Measurements from ENCODE around the gene PUM2. TPM values are rescaled to one million over a fixed set of nuclear protein-coding genes. Genes with fewer than 3 reads are reported as not detected.

The PUM2 gene
- total RNA-seq (2014; rRNA removed; shearing (Covaris generic)) (18.3 and 21.9 TPM in 2 replicates), polyA plus RNA-seq (2016; fragmentation: Nextera tagmentation; extraction: Ambion mirVana) (12.0 and 13.6 TPM in 2 replicates)

- WGBS, 2 experiments (ENCODE audit: low coverage in 1 of 2, low lambda C conversion rate in 2 of 2, missing lambda C conversion rate in 2 of 2) = 3 to 6% methylated on average over 47 to 53 of the region's 70 CpGs
These were observed at the start of gene PUM2 for GRCh38 chr2:20350753-20351554. Gene PUM2, minus strand, starts transcription at chr2:20350844. Its CDS starts 23,484 bp downstream, at chr2:20327360.

DNA sequence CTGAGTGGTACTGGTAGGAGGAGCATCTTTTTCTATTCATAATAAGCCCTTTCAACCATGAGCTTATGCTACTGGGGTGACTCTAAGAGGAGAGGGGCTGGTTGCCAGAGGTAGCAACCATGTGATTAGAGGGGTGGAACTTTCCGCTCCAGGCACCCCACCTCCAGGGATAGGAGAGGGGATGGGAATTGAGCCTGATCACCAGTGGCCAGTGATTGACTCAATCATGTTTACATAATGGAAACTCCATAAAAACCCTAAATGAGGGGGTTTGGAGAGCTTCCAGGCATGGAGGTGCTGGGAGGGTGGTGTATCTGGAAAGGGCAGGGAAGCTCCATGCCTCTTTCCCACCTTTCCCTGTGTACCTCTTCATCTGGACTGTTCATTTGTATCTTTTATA lies 49.7 kb upstream of the PUM2 start:
- Histone ChIP-seq H3K9me2 (ENCODE audit: insufficient read depth) (no peaks in the 10 kb centered on the region), H3K36me3 (ENCODE audit: low read depth) (no peaks in the 10 kb centered on the region), H3F3A (ENCODE audit: insufficient read depth) (no peaks in the 10 kb centered on the region), H2AFZ (no peak overlapping the region), H3K27me3 (replicated peaks; ENCODE audit: insufficient read depth) (no peaks in the 10 kb centered on the region), H3K9ac (no peak overlapping the region), H3K4me2 (ENCODE audit: unreplicated experiment) (no peak overlapping the region), H3K27ac (no peak overlapping the region), H3K79me2 (ENCODE audit: insufficient read depth) (no peaks in the 10 kb centered on the region), H3K4me1 (ENCODE audit: insufficient read depth) (no peaks in the 10 kb centered on the region), H3K4me3 (no peak overlapping the region), H3K9me3 (ENCODE audit: low read depth) (no peaks in the 10 kb centered on the region), H4K20me1 (ENCODE audit: insufficient read depth) (no peaks in the 10 kb centered on the region)
- no peak for DNase-seq
- in situ Hi-C loops (cut with MboI) = no loop called here
- TF ChIP-seq EZH2phosphoT487 (IDR thresholded peaks at IDR 0.05; ENCODE audit: insufficient read depth, low read depth) = no peak
- no peak for TF ChIP-seq EZH2 (IDR thresholded peaks at IDR 0.05; ENCODE audit: insufficient read depth, poor library complexity, severe bottlenecking)
- 75 to 89% methylated on average over 1 of the region's 1 CpG for WGBS, 2 experiments (ENCODE audit: low coverage in 1 of 2, low lambda C conversion rate in 2 of 2, missing lambda C conversion rate in 2 of 2)

More at GRCh38 chr2:20350753-20351554, at the start of gene PUM2:
- Histone ChIP-seq H3K9me3 (ENCODE audit: low read depth) (no peaks in the 10 kb centered on the region), H3K27me3 (replicated peaks; ENCODE audit: insufficient read depth) (no peaks in the 10 kb centered on the region), H3K27ac (peak within 1 kb of the TSS; percentile 82), H3K36me3 (ENCODE audit: low read depth) (no peaks in the 10 kb centered on the region), H3K4me2 (ENCODE audit: unreplicated experiment) (peak within 1 kb of the TSS; percentile 97), H3F3A (ENCODE audit: insufficient read depth) (peaks cover 19% of the 10 kb centered on the region), H3K9ac (peak within 1 kb of the TSS; percentile 87), H3K4me3 (peak within 1 kb of the TSS; percentile 88), H3K79me2 (ENCODE audit: insufficient read depth) (peaks cover 44% of the 10 kb centered on the region), H2AFZ (peak within 1 kb of the TSS; percentile 97), H4K20me1 (ENCODE audit: insufficient read depth) (peaks cover 28% of the 10 kb centered on the region), H3K4me1 (ENCODE audit: insufficient read depth) (peaks cover 28% of the 10 kb centered on the region), H3K9me2 (ENCODE audit: insufficient read depth) (no peaks in the 10 kb centered on the region)
- in situ Hi-C loops (cut with MboI) = no loop called here
- TF ChIP-seq EZH2phosphoT487 (IDR thresholded peaks at IDR 0.05; ENCODE audit: insufficient read depth, low read depth) = no peak
- TF ChIP-seq EZH2 (IDR thresholded peaks at IDR 0.05; ENCODE audit: insufficient read depth, poor library complexity, severe bottlenecking) = no peak
- peak; percentile 96 for DNase-seq

DNA sequence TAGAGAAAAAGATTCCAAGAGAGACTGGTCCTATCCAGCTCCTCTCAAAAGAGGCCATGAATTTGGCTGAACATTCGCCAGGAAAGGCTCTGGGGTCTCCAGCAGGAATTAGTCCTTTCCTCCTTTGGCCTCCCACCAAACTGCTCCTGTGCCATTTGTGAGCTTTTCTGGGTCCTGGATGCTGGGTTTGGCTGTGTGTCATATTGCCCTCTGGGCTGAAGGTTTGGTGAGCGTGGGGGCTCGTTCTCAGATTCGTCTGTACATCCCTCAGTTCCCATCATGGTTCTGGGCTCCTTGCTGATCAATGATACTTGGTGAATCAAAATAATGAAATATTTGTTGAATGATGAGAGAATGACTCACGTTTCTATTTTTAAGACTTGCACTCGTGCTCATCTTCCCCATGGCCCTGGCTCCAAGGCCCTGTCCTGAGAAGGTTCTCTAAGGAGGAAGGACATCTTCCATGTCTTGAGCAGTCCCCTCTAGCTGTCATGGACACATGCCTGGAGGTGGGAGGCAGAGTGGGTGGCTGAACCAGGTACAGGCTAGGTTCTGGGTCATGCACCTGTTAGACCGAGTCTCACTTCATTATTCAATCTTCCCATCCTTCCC lies 48.4 kb upstream of the PUM2 start:
- Histone ChIP-seq H3K4me2 (ENCODE audit: unreplicated experiment) (no peak overlapping the region), H3K9ac (no peak overlapping the region), H3K36me3 (ENCODE audit: low read depth) (no peaks in the 10 kb centered on the region), H3K27me3 (replicated peaks; ENCODE audit: insufficient read depth) (0 out of 2 replicates have a peak, but pooled peaks cover 3% of the 10 kb centered on the region), H3K4me1 (ENCODE audit: insufficient read depth) (no peaks in the 10 kb centered on the region), H3K9me2 (ENCODE audit: insufficient read depth) (no peaks in the 10 kb centered on the region), H3K79me2 (ENCODE audit: insufficient read depth) (no peaks in the 10 kb centered on the region), H3K27ac (no peak overlapping the region), H2AFZ (no peak overlapping the region), H3K4me3 (no peak overlapping the region), H4K20me1 (ENCODE audit: insufficient read depth) (no peaks in the 10 kb centered on the region), H3K9me3 (ENCODE audit: low read depth) (no peaks in the 10 kb centered on the region), H3F3A (ENCODE audit: insufficient read depth) (no peaks in the 10 kb centered on the region)
- no peak for TF ChIP-seq EZH2 (IDR thresholded peaks at IDR 0.05; ENCODE audit: insufficient read depth, poor library complexity, severe bottlenecking)
- no peak for TF ChIP-seq EZH2phosphoT487 (IDR thresholded peaks at IDR 0.05; ENCODE audit: insufficient read depth, low read depth)
- in situ Hi-C loops (cut with MboI) = loop anchor here (25.0 kb wide), 1 partner anchor 538 kb away; no protein-coding TSS in a partner anchor
- DNase-seq = peak; percentile 66
- WGBS, 2 experiments (ENCODE audit: low coverage in 1 of 2, low lambda C conversion rate in 2 of 2, missing lambda C conversion rate in 2 of 2) = 57 to 63% methylated on average over 7 of the region's 7 CpGs

DNA sequence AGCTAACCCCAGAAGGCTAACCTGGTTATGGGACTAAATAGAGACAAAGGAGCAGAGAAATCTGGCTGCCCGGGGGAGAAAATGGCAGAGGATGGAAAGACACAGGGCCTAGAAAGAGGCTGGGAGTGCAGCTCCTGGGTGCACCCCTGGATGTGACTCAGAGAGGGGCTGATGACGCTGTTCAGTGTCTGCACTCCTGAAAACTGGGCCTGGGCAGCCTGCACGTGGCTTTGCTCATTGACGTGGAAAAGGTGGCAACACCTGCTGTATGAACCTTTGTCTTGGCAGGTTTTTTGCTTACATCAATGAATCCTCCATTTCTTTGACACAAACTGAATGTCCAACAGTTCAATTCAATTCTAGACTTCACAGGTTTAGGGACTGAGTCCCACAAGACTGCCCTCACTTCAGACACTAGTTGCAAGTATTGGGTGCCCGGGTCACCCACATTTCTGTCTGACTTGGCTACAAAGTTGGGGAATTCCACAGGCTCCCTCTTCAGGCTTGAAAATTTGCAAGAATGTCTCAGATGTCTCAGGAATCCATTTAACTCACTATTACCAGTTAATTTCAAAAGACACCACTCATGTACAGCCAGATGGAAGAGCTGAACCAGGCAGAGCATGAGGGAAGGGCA lies 47.3 kb upstream of the PUM2 start:
- 80 to 85% methylated on average over 5 of the region's 5 CpGs for WGBS, 2 experiments (ENCODE audit: low coverage in 1 of 2, low lambda C conversion rate in 2 of 2, missing lambda C conversion rate in 2 of 2)
- H3K4me3 ChIP-seq = no peak overlapping the region
- H3K27ac ChIP-seq = no peak overlapping the region
- H3K4me2 ChIP-seq (ENCODE audit: unreplicated experiment) = no peak overlapping the region
- 0 out of 2 replicates have a peak, but pooled peaks cover 3% of the 10 kb centered on the region for H3K27me3 ChIP-seq (replicated peaks; ENCODE audit: insufficient read depth)
- H3K9me3 ChIP-seq (ENCODE audit: low read depth) = no peaks in the 10 kb centered on the region
- no peak for DNase-seq
- TF ChIP-seq EZH2phosphoT487 (IDR thresholded peaks at IDR 0.05; ENCODE audit: insufficient read depth, low read depth) (no peak), EZH2 (IDR thresholded peaks at IDR 0.05; ENCODE audit: insufficient read depth, poor library complexity, severe bottlenecking) (no peak)
- no peak overlapping the region for H2AFZ ChIP-seq
- H3K79me2 ChIP-seq (ENCODE audit: insufficient read depth) = no peaks in the 10 kb centered on the region
- H4K20me1 ChIP-seq (ENCODE audit: insufficient read depth) = no peaks in the 10 kb centered on the region
- H3K9me2 ChIP-seq (ENCODE audit: insufficient read depth) = no peaks in the 10 kb centered on the region
- in situ Hi-C loops (cut with MboI) = loop anchor here (25.0 kb wide), 1 partner anchor 539 kb away; no protein-coding TSS in a partner anchor
- no peaks in the 10 kb centered on the region for H3F3A ChIP-seq (ENCODE audit: insufficient read depth)
- no peak overlapping the region for H3K9ac ChIP-seq
- H3K36me3 ChIP-seq (ENCODE audit: low read depth) = no peaks in the 10 kb centered on the region
- H3K4me1 ChIP-seq (ENCODE audit: insufficient read depth) = no peaks in the 10 kb centered on the region

All from GM23248 (cell line).